ENCODE data around the gene PTPN23.

The PTPN23 gene

DNA sequence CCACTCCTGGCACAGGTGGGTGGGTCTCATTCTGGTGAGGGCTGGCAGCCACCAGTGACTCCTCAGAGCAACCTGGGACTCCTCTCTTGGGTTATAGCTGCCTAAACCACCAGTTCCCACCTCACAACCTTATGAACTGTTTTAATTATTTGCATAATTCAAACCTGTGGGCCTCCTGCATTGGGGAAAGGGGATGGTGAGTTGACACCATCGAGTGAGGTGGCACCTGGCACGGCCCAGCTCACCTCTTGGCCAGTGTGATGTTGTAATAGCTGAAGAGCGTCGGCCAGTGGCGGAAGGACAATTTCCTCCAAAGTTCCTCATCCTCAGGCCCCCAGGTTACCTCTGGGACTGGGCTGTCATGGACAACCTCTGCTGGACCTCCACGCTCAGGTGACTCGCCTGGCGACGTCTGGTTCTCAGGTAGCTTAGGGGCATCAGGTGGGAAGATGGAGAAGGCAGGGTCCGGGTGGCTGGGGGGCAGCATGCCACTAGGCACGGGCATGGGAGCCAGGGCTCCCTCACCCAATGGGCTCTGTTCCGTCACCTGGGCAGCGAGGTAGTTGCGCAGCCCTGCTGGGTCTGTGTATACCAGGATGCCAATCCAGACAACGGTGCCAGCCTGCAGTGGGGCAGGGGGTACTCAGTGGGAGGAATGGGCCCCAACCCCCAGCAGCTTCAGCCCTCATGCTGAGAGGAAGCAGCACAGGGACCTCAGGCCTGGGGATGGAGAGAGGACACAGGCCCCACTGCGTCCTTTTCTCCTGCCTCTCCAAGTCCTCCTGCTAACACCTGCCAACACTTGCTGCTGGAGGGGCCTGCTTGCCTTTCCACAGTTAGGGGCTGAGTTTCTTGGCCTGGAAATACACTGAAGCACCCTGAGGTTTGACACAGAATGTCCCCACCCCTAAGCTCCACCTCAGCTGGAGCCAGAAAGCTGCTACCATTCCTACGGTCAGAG lies 38.5 kb downstream of the PTPN23 start:
- DNase-seq (ENCODE audit: low read depth): no peak
- H3K4me3 ChIP-seq (ENCODE audit: control insufficient read depth, low read depth, low read length): no peak overlapping the region
- TF ChIP-seq, protein P1, sequence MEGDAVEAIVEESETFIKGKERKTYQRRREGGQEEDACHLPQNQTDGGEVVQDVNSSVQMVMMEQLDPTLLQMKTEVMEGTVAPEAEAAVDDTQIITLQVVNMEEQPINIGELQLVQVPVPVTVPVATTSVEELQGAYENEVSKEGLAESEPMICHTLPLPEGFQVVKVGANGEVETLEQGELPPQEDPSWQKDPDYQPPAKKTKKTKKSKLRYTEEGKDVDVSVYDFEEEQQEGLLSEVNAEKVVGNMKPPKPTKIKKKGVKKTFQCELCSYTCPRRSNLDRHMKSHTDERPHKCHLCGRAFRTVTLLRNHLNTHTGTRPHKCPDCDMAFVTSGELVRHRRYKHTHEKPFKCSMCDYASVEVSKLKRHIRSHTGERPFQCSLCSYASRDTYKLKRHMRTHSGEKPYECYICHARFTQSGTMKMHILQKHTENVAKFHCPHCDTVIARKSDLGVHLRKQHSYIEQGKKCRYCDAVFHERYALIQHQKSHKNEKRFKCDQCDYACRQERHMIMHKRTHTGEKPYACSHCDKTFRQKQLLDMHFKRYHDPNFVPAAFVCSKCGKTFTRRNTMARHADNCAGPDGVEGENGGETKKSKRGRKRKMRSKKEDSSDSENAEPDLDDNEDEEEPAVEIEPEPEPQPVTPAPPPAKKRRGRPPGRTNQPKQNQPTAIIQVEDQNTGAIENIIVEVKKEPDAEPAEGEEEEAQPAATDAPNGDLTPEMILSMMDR (IDR thresholded peaks at IDR 0.05; ENCODE audit: control insufficient read depth, insufficient read depth, low read depth, low read length, missing control alignments): no peak

DNA sequence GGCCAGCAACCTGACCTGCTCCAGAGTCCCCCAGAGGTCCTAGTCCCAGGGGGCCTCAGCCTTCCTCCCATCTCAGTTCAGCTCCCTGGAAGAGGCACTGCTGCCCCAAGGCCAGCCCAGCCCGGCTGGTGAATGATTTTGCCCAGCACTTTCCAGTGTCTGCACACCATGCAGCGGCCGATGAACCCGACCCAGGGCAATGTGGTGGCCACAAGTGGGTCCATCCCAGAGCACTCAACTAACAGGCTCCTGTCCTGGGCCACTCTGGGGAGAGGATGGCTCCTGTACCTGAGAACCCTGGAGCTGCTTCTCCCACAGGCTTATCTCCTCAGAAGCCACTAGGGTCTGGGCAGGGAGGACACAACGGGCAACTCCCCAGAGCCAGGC lies 39.2 kb downstream of the PTPN23 start:
- TF ChIP-seq, protein P1 (IDR thresholded peaks at IDR 0.05; ENCODE audit: control insufficient read depth, insufficient read depth, low read depth, low read length, missing control alignments): no peak
- H3K4me3 ChIP-seq (ENCODE audit: control insufficient read depth, low read depth, low read length): no peak overlapping the region
- no peak for DNase-seq (ENCODE audit: low read depth)

DNA sequence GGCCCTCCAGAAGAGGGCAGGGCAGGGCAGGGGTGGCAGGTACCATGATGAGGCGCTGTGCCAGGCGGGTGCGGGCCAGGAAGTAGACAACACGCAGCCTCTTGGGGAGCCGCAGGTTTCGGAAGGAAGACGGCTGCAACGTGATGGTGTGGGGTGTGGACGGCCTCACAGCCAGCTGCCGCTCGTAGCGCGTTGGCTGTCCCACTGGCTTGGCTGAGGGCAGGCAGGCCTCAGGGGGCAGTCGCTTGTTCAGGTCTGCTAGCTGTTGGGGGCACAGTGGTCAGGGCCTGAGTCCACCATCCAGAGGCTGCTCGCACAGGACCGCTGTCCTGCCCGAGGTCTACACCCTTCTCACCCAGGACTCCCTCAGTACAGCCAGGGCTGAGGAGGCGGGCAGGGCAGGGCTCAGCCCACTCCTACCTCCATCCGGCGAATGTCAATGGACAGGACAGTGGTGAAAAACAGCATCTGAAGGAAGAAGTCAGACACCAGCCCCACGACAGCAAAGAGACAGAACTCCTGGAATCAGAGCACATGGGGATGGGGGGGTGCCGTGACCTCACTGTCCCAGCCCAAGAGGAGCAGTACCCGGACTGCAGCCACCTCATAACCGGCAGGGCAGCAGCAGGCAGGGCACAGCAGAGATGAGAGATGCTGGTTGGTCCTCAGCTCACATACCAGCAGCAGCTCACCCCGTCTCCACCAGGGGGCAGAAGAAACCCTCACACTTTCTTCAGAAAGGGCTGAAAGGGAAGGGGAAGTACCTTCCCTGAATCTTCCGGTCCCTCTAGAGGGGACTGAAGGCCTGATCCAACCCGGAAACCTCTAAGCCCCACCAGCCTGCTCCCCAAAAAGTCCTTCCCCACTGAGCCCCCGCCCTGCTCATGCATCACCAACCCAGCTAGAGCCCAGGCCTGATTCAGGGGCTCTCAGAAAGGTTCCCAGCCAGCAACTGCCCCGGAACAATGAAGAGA lies 40.0 kb downstream of the PTPN23 start:
- peak; percentile 54 for DNase-seq (ENCODE audit: low read depth)
- no peak overlapping the region for H3K4me3 ChIP-seq (ENCODE audit: control insufficient read depth, low read depth, low read length)
- TF ChIP-seq, protein P1 (IDR thresholded peaks at IDR 0.05; ENCODE audit: control insufficient read depth, insufficient read depth, low read depth, low read length, missing control alignments): peak; percentile 97

DNA sequence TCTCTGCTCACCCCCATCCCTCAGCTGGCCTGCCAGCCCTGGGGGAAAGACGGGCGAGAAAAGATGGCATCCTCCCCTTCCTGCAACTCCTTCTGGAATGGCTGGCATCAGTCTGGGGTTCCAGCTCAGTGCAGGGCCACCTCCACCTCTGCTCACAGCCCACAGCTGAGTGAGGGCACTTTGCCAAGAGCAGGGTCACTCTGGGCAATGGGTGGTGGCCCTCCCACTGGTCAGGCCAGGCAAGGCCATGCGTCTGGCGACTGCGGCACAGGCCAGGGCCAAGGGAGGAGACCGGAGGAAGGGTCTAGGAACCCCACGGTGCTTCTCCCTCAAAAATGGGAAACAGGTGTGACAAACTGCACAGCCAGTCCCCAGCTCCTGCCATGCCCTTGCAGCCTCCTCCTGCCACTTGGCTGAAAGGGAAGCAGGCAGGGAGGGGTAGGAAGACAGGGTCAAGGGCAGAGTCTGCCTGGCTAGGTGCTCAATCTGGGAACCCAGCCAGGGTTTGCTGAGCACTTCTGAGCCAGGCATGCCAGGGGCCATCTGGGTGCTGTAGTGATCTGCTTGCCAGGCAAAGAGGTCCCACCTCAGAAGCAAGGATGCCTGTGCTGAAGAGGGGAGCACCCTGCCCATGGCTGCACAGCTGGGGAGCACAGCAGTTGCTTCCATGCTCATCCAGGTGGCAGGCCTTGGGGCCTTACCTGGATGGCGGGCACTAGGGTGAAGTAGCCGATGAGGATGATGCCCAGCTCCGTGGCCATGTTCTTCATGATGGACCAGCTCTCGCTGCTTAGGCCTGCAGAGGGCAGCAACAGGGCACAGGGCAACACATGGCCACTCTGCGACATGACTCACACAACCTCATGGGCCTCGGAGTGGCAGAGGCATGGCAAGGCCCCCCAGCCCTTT lies 41.2 kb downstream of the PTPN23 start:
- TF ChIP-seq, protein P1 (IDR thresholded peaks at IDR 0.05; ENCODE audit: control insufficient read depth, insufficient read depth, low read depth, low read length, missing control alignments): peak; percentile 33
- DNase-seq (ENCODE audit: low read depth): no peak
- H3K4me3 ChIP-seq (ENCODE audit: control insufficient read depth, low read depth, low read length): no peak overlapping the region

DNA sequence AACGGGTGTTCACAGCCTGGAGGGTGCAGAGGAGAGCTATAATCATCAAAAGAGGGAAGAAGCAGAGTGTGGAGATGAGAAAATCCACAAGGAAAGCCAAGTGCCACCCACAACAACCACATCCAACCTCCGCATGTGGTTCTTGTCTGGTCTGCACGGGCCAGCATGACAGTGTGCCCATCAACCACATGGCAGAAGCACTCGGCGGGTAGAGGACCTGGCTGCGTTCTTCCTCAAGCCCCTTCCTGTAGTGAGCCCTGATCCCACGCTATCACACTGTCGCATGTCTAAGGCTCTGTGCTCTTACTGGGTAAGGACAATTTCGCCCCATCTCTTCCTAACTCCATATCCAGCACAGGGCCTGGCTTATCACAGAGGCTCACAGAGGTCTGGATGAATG lies 41.9 kb downstream of the PTPN23 start:
- TF ChIP-seq, protein P1 (IDR thresholded peaks at IDR 0.05; ENCODE audit: control insufficient read depth, insufficient read depth, low read depth, low read length, missing control alignments): no peak
- DNase-seq (ENCODE audit: low read depth): no peak
- no peak overlapping the region for H3K4me3 ChIP-seq (ENCODE audit: control insufficient read depth, low read depth, low read length)
